ENCODE data around the gene MST1.

Gene MST1

GRCh38 chr3:49689046-49689907 lies at the start of gene MST1, which contains the start of gene RNF123:
TSS of gene MST1 (minus strand) at chr3:49689474. CDS start at chr3:49688691, 783 bp downstream.
TSS of gene RNF123 (plus strand) at chr3:49689557. CDS start at chr3:49691166, 1,609 bp downstream.
- DNase-seq = no peak

- DNase-seq = no peak
Observed at GRCh38 chr3:49738067-49738713, 48.9 kb upstream of the MST1 start.

DNA sequence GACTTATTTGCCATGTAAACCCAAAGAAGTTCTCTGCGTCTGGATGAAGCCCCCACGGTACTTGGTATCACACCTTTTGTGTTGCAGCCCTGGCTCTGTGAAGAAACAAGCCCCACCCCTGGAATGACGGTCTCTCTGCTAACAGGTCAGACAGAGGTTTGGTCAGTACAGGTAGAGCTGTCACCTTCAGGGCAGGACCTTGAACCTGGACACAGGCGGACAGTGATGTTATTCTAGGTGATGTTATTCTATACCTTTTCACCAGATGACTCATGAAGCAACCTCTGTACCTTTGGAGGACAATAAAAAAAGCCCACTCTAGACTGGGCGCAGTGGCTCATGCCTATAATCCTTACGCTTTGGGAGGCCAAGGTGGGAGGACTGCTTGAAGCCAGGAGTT lies 45.5 kb upstream of the MST1 start:
- DNase-seq = no peak

DNA sequence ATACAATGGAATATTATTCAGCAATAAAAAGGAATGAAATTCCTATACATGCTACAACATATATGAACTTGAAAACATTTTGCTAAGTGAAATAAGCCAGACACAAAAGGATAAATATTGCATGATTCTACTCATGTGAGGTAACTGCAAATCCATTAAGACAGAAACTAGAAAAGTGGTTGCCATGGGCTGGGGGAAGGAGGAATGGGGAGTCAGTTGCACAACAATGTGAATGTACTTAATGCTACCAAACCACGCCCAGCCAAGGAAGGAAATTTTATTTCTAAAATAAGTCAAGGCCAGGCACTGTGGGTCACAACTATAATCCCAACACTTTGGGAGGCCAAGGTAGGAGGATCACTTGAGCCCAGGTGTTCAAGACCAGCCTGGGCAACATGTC lies 44.3 kb upstream of the MST1 start:
- no peak for DNase-seq

DNA sequence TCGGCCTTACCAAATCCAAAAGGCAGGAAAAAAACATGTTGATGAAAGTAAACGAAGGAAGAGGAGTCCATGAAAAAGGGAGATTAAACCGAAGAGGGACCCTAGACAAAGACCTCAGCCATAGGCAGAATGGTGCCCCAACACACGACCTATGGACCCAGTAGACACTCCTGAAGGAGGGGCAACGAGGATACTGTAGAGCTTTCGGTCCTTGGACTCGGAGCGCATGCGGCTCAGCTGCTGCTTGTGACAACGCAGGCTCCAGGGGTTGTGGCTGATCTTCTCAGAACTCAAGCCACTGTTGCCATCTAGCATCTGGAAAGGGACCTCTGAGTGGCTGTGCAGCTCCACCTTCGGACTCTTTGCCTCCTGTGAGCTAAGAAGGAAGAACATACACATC lies 43.3 kb upstream of the MST1 start:
- DNase-seq = no peak

DNA sequence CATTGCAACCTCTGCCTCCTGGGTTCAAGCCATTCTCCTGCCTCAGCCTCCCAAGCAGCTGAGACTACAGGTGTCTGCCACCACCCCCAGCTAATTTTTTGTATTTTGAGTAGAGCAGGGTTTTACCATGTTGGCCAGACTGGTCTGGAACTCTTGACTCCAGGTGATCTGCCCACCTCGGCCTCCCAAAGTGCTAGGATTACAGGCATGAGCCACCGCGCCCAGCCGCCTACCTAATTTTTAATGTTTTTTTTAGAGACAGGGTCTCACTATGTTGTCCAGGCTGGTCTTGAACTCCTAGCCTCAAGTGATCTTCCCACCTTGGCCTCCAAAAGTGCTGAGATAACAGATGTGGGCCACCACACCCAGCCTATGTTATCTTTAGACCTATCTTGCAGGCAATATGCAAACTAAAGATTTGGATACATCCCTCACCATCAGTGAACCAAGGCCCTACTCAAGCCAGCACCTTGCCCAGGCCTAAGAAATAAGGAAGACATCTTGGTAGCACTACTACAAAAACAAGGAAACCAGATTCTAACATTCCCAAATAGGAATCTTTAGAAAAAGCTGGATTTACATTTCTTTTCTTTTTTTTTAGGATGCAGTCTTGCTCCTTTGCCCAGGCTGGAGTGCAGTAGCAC lies 40.8 kb upstream of the MST1 start:
- DNase-seq = no peak

DNA sequence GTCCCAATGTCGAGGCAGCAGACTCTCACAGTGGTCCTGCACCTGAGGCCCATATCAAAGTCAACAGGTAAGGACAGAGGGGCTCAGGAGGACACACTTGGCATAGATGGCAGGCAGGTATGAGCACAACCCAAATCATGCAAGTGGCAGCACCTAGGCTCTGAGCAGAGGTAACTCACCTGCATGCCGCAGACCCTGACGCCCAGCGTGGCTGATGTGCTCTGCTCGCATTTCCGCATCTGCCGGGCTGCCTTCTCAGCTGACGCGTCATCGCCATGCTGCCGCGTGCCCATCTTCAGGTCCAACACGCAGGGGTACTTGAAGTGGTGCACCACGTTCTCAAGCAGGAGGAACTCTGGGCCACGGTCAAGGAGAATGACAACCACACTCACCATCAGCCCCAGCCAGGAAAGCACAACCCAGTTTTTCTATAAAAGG lies 38.7 kb upstream of the MST1 start:
- DNase-seq = no peak

DNA sequence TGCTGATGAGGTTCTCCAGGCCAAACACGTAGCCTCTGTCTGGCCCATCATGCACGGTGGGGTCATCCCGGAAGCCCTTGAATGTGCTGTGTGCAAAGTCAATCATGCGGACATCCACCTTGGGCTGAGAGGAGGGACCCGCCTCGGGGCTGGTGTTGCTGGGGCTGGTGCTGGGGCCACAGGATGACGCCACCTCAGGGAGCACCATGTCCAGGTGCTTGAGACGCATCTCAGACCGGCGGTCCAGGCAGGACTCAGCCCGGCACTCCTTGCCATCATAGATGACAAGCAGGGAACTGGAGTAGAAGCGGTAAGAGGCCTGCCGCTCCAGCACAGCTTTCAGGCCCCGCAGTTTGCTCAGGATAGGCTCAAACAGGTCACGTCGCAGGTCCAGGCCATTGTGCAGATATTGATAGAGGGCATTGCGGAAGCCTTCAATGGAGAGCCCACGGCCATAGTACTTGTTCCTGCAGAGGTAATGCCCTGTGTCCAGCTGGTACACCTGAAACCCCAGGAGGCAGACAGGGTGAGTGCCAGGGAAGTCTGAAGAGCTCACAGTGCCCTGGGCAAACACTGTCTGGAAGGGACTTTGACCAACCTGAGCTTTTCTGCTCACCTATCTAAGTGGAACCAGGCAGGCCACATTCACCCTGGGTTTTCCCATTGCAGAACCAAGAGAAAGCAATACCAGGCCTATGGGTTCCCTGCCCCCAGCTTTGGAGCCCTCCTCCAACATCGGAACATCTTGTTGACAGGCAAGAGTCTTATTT lies 38.1 kb upstream of the MST1 start:
- DNase-seq = no peak

GRCh38 chr3:49725906-49726681 lies 36.8 kb upstream of the MST1 start:
- no peak for DNase-seq

DNA sequence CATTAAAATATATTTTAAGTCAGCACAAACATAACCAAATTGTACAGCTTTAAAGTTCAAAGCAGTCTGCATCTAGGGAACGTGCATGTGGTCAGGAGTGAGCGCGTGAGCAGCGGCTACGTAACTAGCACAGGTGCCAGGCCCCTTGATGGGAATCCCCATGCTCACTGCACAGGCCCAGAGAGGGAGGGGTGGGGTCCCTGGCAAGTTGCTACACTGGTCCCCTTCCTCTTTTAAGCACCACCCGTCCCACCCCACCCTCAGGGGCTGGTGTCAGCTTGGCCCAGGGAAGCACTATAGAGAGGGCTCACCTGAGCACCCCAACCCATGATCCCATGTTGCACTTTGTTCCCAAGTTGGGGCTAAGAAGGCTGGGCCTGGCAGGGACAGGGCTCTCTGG lies 35.3 kb upstream of the MST1 start:
- no peak for DNase-seq

- DNase-seq = peak; percentile 56 to 96 (median 90)
Observed at GRCh38 chr3:49723628-49724551, 34.6 kb upstream of the MST1 start, which contains the start of gene GMPPB. TSS of gene GMPPB (minus strand) at chr3:49723951. CDS start at chr3:49723726, 225 bp downstream.

DNA sequence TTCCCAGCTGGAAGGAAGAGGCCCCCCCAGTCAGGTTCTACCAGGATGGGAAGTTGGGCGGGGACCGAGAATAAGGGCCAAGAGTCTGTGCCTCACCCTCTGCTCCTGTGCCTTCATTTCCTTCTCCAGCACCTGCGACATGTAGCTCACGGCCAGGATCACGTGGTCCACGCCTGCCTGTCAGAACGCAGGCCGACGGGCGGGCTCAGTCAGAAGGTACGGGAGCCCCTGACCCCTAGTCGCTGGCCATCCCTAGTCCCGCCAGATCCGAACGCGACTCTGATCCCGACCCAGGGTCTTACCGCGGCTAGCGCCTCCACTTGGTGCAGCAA lies 34.0 kb upstream of the MST1 start:
- peak in 5 of 14 donors; percentile 33 to 56 (median 42) for DNase-seq

- no peak for DNase-seq
Observed at GRCh38 chr3:49722896-49723295, 33.6 kb upstream of the MST1 start.

- no peak for DNase-seq
Observed at GRCh38 chr3:49721896-49722781, 32.9 kb upstream of the MST1 start.

- DNase-seq = no peak
Observed at GRCh38 chr3:49721596-49721895, 32.3 kb upstream of the MST1 start.

DNA sequence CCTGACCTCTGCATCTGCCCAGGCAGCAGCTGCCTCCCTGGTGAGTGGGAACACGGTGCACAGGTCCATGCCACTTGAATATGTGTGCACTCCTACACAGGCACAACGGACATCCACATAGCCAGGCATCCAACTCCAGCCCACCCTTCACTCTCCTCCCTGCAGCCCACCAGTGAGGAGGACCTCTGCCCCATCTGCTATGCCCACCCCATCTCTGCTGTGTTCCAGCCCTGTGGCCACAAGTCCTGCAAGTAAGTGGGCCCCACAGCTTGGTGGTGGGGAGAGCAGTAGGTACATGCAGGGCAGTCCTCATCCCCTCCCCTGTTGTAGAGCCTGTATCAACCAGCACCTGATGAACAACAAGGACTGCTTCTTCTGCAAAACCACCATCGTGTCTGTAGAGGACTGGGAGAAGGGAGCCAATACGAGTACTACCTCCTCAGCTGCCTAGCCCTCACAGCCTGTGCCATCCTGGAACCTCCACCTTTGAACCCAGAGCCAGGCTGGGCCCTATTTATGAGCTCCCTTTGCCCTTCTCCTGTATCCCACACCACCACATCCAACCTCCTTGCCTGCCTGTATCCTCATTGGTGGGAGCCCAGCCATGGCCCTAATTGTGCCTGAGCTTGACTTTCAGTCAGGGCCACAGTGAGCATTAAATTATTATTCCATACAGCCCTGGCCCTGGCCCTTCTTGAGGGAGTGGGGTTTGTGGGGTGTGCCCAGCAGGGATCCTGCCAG lies 31.8 kb upstream of the MST1 start:
- no peak for DNase-seq

GRCh38 chr3:49719214-49719884 lies 30.1 kb upstream of the MST1 start, which contains the start of gene AMIGO3:
TSS of gene AMIGO3 (minus strand) at chr3:49719684. CDS start at chr3:49719465, 219 bp downstream.
- peak; percentile 47 to 94 (median 86) for DNase-seq

DNA sequence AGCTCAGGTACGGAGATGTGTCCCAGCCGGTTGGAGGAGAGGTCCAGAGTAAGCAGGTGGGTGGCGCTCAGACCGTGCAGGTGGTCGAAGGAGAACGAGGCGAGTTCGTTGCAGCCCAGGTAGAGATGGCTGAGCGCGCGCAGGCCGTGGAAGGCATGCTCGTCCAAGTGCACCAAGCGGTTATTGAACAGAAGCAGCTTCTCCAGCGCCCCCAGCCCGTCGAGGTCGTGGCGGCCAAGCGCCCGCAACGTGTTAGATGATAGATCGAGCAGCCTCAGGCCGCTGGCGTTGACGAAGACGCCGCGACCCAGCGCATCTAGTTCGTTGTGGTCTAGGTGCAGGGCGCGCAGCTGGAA lies 29.6 kb upstream of the MST1 start:
- no peak for DNase-seq

Data from C1 segment of cervical spinal cord (tissue), 14 donors.